ENCODE measurements around the gene RAC2.
"Not testable (repeated sequence)": the region's sequence is repeated elsewhere in the genome, so short reads cannot be mapped to it uniquely, and the experiment has no call there.

RAC2 gene

DNA sequence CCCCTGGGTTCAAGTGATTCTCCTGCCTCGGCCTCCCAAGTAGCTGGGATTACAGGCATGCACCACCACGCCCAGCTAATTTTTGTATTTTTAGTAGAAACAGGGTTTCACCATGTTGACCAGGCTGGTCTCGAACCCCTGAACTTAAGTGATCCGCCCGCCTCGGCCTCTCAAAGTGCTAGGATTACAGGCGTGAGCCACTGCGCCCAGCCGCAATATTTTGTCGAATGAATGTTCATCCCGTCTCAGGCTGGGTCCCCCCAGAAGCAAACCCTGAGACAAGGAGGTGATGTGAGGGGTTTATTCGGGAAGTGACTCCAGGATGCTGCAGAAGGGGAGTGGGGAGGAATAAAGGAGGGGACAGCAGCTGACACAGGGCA, 10.7 kb downstream of the RAC2 start:
- not testable (repeated sequence) for DNase-seq

DNA sequence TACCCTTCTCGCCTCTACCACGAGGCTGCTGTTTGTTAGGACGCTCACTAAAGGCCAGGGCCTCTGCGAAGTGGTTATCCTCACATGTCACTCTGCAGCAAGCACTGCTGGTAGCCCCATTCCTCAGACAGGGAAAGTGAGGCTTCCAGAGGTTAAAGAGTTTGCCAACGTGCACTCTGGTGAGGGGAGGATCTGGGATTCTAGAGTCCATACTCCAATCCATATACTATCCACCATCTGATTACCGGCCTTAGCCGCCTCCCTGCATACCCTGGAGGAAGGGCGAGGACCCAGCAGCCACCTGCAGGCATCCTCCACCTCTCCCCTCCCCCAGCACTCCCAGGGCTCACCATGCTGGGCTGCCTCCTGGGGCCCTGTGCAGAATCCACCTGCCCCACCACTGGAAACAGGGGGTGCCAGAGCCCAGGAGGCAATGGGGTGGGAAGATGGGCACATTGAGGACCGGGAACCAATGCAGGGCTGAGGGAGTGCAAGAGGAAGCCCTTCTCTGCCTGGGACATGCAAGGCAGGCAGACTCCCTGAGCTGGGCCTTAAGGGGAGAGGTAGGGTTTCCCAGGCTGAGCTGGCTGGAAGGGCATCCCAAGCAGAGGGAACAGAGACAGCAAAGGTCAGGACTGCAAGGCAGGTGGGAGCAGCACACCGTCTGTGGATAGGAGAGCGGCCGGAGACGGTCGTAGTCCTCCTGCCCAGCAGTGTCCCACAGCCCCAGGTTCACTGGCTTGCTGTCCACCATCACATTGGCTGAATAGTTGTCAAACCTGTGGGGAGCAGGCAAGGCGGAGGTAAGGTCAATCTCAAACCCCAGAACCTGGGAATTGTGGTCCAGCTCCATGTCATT, 11.7 kb downstream of the RAC2 start:
- DNase-seq, result no peak

DNA sequence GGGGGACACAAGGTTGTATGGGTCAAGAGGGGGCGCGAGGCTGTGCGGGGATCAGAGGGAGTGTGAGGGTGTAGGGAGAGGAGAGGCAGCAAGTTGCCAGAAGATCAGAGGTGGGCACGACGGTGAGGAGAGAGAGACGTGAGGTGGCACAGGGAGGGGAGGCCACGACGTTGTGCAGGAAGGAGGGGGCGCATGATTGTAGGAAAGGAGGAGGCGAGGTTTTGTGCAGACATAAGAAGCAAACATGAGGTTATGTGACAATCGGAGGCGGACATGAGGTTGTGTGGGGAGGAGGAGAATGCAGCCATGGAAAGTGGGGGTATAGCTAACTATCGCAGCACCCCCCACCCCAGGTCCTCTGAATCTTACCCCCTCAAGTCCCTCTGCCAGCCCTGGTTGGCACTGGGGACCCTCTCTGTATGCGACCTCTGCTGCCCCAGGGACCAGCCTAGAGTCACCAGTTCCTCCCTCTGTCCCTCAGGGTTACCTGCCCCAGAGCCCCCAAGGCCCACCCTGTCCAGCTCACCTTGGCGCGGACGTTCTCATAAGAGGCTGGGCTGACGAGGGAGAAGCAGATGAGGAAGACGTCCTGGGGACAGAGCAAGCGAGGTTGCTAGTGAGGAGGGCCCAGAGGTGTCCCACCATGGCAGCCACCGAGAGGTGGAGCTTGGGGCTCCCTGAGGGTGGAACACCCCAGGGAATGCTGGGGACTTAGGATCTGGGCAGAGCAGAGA, 12.5 kb downstream of the RAC2 start:
- DNase-seq, result no peak

DNA sequence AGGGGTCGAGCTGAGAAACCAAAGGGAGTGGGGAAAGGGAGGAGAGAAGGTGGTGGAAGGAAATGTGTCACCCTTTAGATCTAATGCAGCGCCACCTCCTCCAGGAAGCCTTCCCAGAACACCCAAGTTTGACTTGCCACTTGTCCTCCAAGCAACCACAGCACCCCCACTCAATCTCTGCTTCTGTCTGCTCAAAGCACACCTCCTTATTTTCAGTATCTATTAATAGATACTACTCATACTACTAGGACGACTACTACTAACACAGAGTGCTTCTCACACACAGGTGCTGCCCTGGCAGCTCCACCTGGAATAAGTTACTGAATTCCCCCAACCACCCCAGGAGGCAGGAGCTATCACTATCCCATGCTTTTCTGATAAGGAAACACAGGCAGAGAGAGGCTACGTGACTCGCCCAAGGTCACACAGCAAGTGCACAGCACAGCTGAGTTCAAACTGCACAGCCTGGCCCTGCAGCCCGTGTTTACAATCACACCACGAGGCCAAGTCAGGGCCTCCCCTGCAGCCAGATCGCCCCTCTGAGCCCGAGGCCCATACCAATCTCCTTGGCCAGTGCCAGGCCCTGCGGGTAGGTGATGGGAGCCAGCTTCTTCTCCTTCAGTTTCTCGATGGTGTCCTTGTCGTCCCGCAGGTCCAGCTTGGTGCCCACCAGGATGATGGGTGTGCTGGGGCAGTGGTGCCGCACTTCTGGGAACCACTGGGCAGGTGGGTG, 13.2 kb downstream of the RAC2 start:
- no peak for DNase-seq

DNA sequence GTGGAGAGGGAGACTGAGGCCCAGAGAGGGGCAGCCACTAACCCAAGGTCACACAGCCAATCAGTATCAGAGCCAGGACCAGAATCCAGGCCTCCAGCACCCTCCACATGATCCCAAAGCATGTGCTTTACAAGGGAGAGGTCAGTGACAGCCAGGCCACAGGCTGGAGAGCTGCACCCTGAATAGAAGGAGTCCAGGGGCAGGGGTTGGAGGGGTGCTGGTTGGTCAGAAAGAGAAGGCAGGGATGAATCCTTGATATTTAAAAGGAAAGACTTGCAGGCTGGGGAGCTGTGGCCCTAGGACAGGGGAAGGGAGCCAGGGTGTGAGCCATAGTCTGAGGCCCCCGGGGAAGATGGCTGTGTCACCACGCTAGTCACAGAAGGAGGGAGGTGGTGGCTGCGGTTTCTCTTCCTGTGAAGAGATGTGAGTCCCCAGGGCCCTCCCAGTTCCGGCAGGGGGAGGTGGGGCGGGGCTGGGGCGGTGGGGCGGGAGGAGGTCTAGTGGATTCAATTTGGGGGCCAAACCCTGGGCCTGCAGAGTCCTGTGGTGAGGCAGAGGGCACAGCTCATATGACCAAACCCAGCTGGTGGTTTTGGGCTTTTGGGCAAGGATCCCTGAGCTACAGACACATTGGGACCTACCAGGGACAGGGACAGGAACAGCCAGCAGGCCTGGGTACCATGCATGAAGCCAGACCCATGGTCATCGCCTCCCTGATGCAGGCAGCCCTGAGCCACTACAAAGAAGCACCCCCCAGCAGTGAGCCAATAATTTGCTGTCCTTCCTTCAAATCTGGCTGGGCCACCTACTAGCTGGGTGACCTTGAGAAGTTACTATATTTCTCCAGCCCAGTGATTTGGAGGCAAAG, 14.0 kb downstream of the RAC2 start:
- DNase-seq, result no peak

DNA sequence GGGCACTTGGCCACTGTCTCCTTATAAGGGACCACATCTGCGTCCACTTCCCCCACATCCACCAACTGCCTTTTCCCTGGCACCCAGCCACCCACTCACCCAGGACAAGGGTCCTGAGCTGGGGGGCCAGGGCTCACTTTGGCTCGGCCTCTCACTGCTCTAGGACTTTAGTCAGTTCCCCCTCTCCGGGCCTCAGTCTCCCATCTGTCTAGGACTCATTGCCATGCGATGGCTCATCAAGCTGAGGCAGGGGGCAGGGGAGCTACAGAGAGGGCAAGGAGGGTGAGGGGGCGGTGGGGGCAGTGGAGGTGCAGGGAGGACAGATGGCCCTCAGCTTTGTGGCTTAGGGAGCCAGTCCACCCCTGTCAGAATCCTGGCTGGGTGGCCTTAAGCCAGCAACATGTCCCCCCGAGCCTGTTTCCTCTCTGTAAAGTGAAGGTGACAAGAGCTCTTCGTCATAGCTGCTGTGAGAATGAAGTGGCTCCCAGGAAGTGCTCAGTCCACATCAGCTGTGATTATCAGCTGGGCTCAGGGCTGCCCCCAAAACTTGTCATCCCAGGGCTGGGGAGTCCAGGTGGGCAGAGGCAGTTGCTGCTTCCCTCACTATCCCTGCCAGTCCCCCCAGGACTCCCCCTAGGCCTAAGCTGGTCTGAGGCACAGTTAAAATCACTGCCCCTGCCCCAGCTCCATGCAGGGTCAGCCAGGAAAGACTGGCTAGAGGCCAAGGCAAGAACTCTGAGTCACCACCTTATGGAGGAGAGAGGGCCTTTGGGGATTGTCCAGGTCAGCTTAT, 14.9 kb downstream of the RAC2 start:
- DNase-seq, result peak; percentile 25

DNA sequence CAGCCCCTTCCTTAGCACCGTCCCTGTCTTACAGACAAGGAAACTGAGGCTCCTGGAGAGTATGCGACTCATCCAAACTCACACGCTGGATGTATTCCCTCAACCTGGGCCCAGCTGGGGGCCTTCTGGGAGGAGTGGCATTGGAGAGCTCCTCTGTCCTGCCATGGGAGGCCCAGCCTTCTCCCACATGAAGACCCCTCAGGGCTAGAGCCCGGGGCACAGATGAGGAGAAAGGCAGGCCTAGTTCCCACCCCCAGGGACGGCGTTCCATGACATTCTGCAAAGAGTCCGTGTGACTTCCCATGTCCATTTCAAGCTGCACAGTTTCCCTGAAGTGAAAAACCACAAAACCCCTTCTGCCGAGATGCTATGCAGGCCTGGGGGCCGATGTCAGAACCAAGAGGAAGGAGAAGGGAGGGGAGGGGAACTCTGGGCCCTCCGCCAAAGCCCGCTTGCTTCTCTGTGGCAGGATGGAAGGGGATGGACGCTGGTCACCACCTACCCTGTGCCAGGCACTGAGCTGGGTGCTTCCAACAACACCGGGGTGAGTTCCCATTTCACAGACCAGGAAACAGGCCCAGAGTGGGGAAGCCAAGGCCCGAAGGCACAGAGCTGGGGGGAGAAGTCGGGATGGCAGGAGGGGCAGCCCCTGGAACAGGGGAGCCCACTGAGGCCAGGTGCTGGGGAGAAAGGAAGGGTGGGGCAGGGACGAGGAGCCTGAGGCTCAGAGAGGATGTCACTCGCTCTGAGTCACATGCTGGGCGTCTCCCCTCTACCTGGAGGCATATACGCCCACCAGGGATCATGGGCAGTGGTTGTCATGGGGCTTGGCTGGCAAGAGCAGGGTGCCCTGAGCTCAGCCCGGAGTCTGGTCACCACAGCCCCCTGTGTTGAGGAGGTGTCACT, 15.7 kb downstream of the RAC2 start:
- no peak for DNase-seq

DNA sequence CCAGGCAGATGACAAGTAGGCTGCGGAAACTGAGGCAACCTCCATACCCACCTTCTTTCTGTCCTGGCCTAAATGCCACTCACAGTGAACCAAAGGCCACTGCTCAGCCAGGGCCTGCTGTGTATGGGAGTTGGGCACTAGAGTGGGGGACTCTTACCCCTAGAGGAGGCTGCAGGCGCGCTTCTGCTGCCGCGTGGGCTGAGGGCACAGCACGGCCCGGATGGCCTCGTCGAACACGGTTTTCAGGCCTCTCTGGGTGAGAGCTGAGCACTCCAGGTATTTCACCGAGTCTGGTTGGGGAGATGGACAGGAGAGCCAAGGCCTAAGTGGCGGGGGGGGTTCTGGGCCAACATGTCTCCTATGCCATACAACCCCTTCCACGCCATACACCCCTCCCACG, 17.6 kb downstream of the RAC2 start:
- no peak for DNase-seq

DNA sequence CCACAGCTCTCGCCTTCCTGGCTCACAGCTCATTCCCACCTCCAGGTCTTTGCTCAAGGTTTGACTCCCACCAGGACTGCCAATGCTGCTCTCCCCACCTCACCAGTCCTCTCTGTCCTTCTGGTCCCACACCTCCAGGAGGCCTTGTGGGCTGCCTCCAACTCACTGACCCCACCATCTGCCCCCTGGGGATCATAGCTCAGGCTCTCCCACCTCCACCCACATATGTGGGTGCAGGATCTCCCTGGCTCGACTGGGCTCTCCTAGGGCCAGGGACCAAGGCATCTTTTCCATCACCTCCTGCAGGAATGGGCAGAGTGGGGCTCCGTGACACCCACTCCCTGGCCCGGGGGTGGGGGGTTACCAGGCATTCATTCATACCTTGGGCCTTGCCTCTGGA, 18.0 kb downstream of the RAC2 start:
- no peak for DNase-seq

DNA sequence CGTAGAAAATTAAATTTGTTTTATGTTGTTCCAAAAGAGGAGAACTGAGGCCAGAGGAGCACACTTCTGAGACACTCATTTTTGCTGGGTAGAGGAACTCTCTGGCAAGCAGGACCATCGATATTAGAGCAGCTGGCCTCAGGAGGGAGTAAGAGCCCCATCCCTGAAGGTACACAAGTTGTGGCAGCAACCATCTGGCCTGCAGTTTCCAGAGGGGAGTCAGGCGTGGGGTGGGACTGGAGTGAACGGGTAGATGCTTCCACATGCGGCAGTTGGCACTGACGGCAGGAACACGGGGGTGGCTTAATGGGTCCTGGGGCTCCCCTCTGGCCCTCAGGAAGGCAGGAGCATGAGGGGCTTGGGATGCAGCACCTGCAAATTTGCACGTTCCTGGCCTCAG, 18.6 kb downstream of the RAC2 start:
- DNase-seq, result no peak

DNA sequence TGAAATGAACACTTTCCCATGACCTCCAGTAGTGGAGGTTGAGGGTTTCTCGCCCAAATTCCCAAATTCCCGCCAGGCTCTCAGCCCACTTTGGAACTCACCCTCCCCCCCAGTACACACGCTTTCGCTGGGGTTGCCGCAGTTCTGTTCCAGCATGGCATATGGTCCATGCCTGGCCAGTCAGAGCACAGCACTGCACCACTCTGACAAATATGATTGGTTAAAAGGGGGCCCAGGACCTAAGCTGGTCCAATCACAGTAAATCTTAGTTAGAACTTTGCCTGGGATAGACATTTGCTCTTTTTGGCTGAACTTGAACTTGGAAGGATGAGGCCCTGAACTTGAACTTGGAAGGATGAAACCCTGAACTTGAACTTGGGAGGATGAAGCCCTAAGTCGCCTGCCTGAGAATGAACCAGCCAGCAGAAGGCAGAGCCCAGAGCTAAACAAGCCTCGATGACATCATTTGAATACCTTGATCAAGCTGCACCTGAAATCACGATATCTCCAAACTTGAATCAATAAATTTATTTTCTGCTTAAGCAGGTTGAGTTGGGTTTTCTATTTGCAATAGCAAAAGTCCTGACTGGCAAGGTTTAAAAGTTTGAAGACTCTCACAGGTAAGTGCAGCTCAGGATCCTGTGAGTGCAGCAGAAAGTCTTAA, 19.2 kb downstream of the RAC2 start:
- no peak for DNase-seq

DNA sequence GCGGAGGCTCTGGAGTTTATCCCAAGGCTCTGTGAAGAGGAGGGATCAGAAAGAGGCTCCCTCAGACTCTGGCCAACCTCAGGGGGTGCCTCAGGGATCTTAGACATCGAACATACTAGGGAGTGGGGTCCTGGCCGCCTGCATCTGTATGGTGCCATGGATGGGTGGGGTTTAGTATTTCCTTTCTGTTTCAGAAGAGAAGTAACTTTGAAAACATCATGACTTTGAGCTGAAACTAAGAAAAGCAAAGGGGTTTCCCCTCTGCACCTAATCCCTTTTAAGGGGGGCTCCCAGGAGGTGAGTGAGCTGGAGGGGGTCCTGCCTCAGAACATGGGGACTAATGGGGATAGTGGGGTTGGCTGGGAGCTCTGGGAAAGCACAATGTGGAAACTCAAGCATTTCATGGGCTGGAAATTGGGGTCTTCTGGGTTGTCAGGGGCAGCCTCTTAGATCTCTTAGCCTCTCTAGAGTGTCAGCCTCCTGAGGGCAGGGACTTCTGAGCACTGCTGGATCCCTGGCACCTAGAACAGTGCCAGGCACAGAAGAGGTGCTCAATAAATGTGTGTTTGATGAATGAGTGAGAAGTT, 20.0 kb downstream of the RAC2 start:
- no peak for DNase-seq

DNA sequence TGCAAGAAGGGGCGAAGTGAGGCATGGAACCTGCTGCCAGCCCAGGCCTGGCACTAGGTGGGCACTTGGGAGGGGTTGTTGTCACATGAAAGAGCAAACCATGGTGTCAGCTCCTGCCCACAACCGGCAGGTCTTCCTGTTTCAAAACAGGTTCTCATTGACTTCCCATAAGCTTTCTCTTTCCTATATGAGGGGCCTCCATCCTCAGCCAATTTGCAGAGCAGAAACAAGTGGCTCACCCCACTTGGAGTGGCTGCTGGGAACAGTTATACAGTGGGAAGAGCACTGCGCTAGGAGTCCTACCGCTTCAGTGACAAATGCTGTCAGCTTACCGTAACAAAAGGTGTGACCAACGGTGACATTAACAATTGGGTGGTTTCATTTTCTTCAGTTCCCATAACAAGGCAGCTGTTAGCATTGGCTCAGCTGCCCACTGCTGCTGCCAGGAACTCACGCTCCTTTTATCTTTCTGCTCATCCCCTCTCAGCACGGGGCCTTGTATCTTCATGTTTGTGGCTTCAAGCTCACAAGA, 21.6 kb downstream of the RAC2 start:
- no peak for DNase-seq

DNA sequence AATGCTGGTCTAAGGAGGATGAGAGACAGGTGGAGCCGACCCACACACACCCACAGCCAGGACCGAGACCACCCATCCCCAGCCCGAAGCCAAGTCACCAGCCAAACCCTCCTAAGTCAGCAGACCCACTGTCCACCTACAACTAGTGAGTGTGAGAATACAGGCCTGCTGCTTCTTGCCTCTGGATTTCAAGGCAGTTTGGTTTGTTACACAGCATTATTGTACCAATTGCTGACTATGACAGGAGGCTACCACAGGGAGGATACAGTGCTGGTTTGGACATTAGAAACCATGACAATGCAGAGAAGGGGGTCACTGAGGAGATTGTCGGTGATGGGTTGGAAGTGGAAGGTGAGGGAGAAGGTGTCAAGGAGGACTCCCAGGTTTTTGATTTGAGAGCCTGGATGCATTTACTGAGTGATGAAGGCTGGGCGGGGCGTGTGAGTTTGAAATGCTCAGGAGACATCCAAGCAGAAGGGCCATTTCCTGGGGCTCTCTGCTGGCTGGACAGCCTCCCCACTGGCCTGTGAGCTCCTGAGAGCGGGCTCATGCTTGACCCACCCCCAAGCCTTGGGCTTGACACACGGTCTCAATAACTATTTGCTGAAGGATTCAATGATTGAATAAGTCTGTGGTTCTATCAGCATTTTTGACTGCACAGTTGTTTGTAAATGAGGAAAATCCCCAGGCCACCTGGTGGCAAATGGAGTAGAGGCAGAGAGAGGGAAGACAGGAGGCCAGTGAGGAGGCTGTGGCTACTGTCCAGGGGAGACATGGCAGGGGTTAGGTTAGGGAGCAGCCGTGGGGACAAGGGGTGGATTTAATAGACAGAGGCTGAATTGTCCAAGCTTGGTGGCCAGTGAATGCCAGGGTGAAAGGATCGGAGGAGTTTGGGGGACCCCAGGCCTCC, 22.4 kb downstream of the RAC2 start:
- DNase-seq, result no peak

DNA sequence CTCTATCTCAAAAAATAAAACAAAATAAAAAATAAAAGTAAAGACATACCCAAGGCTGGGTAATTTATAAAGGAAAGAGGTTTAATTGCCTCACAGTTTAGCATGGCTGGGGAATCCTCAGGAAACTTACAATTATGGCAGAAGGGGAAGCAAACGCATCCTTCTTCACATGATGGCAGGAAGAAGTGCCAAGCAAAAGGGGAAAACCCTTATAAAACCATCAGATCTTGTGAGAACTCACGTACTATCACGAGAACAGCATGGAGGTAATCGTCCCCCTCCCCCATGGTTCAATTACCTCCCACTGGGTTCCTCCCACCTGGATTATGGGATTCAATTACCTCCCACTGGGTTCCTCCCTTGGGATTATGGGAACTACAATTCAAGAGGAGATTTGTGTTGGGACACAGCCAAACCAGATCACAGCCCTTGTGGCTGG, 23.5 kb downstream of the RAC2 start:
- no peak for DNase-seq

DNA sequence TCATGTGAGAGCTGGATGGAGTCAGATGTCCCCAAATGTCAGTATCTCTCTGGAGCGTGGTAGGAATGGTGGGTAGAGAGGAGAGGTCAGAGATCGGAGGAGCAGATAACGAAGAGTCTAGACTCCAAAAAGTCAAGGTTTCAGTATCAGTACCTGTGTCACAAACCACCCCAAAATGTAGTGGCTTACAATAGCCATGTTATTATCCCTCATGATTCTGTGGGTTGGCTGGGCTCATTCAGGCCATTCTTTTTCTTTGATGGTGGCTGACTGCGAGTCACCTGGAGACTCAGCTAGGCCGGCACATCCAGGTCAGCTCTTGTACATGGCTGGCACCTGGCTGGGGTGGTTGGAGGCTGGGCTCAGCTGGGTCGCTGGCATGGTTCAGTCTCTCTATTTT, 24.5 kb downstream of the RAC2 start:
- DNase-seq, result no peak

DNA sequence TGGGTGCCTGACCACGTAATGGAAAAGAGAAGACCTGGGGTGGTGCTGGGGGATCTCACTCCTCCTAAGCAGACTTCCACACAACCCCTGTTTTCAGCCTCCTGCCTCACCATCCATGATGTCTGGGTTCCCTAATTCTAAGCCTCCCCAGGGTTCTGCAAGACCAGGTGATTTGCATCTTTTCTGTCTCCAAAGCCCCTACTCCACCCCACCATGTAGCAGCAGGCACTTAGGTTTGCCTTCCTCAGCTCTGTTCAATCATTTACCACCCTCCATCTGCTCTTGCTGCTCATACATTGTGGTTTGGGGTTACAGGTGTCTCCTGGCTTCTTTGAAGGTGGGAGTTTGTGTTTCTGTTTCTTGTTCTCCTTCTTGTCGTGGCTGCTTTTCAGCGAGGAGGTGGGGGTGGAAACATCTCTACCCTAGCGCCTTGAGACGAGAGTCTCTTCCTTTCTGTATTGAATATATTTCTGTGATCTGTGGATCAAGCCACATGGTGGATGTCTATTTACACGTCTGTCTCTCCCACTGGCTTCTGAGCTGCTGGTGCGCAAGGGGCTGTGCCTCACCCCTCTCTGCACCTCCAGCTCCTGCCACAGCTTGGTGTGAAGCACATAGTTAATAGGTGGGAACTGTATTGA, 25.2 kb downstream of the RAC2 start:
- no peak for DNase-seq

DNA sequence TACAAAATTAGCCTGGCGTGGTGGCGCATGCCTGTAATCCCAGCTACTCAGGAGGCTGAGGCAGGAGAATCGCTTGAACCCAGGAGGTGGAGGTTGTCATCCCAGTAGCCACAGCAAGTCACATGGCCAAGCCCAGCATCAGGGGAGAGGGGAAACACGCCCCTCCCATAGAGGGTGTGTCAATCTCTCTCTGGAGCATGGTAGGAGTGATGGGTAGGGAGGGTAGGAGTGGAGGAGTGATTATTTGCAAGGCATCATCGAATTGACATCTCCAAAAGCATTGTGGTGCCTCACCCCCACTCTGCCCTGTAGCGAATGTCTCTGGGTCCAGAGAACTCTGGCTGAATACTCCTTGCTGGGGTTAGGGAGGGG, 25.7 kb downstream of the RAC2 start:
- DNase-seq, result no peak
